ENCODE data around the gene CEBPG.

CEBPG gene

DNA sequence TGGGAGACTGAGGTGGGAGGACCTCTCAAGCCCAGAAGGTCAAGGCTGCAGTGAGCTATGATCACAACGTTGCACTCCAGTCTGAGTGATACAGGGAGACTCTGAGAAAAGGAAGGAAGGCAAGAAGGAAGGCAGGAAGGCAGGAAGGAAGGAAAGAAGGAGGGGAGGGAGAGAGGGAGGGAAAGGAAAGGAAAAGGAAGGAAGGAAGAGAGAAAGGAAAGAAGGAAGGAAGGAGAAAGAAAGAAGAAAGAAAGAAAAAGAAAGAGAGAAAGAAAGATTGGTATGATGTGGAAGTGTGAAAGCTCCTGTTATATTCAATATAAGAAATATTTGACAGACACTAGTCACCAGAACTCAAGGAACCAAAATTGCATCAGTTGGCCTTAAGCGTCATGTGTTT is 32.5 kb upstream of the CEBPG start:
- Histone ChIP-seq H3K9ac (ENCODE audit: low read depth, low read length) (no peak overlapping the region), H3K36me3 (ENCODE audit: insufficient read depth, low read length) (no peaks in the 10 kb centered on the region), H3K4me1 (ENCODE audit: control insufficient read depth, insufficient read depth, low read length) (no peaks in the 10 kb centered on the region), H3K27me3 (ENCODE audit: control insufficient read depth, insufficient read depth, low read length) (peaks cover 37% of the 10 kb centered on the region), H3K9me3 (replicated peaks; ENCODE audit: low read length) (no peaks in the 10 kb centered on the region), H3K4me3 (ENCODE audit: low read length) (no peak overlapping the region), H3K4me2 (ENCODE audit: low read length) (no peak overlapping the region)

DNA sequence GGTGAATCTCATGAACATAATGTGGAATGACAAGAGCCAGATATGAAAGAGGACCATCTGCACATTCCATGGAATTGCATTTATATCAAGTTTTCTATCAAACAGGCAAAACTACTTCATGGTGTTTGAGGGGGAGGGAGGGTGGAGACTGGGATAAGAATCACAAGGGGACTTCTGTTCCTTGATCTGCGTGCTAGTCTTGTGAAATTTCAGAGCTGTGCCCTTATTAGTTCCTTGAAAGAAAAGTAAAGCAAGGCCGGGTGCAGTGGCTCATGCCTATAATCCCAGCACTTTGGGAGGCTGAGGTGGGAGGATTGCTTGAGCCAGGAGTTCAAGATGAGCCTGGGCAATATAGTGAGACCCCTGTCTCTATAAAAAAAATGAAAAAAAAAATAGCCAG is 30.2 kb upstream of the CEBPG start:
- Histone ChIP-seq H3K36me3 (ENCODE audit: insufficient read depth, low read length) (no peaks in the 10 kb centered on the region), H3K9ac (ENCODE audit: low read depth, low read length) (no peak overlapping the region), H3K4me1 (ENCODE audit: control insufficient read depth, insufficient read depth, low read length) (no peaks in the 10 kb centered on the region), H3K4me2 (ENCODE audit: low read length) (no peak overlapping the region), H3K27me3 (ENCODE audit: control insufficient read depth, insufficient read depth, low read length) (peaks cover 56% of the 10 kb centered on the region), H3K9me3 (replicated peaks; ENCODE audit: low read length) (no peaks in the 10 kb centered on the region), H3K4me3 (ENCODE audit: low read length) (no peak overlapping the region)

DNA sequence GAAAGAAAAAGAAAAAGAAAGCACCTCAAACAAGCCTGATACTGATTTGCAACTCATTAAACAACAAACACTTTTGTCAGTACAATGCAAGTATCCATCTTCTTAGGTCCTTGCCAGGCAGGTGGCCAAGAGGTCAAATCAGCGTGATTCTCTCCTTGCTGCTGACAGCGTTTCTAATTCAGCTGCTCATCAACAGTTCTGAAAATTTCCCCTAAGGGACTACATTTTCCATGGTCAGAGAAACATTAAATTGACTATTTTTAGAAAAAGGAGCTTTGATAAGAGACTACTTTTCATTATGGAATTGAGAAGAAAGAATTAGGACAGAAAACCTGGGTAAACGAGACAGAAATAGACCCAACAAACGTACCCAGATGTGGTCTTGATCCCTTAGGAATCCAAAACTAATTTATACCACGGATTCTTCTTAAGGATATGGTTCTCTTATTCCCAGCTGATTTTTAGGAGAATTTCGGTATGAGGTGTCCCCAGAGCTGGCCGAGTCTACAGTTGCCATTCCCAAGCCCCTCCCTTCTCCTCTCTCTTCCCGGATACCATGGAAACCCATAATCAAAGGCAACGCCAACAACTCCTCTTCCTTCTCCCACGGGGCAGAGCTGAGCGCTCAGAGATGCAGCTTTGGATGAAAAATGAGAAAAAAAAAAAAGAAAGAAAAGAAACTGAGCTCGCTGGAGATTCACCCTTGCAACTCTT is 29.5 kb upstream of the CEBPG start:
- no peak overlapping the region for H3K9ac ChIP-seq (ENCODE audit: low read depth, low read length)
- no peaks in the 10 kb centered on the region for H3K36me3 ChIP-seq (ENCODE audit: insufficient read depth, low read length)
- H3K4me2 ChIP-seq (ENCODE audit: low read length): no peak overlapping the region
- peaks cover 63% of the 10 kb centered on the region for H3K27me3 ChIP-seq (ENCODE audit: control insufficient read depth, insufficient read depth, low read length)
- no peaks in the 10 kb centered on the region for H3K4me1 ChIP-seq (ENCODE audit: control insufficient read depth, insufficient read depth, low read length)
- no peaks in the 10 kb centered on the region for H3K9me3 ChIP-seq (replicated peaks; ENCODE audit: low read length)
- H3K4me3 ChIP-seq (ENCODE audit: low read length): no peak overlapping the region

DNA sequence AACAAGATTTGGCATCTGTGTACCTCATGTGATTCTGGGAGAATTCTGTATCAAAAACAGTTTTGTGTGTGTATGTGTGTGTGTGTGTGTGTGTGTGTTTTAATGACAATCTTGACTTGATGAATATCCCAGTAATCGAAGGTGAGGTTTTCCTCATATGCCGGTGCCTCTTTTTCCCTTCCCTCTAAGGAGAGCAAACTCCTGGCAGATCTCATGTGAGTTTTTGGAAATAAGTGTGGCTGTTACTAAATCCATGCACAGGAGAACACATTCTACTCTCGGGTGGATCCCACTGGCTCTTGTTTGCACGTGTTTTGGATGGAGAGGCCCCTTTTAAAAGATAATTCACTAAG is 29.0 kb upstream of the CEBPG start:
- H3K4me1 ChIP-seq (ENCODE audit: control insufficient read depth, insufficient read depth, low read length): no peaks in the 10 kb centered on the region
- H3K36me3 ChIP-seq (ENCODE audit: insufficient read depth, low read length): no peaks in the 10 kb centered on the region
- H3K9me3 ChIP-seq (replicated peaks; ENCODE audit: low read length): no peaks in the 10 kb centered on the region
- H3K4me3 ChIP-seq (ENCODE audit: low read length): no peak overlapping the region
- H3K27me3 ChIP-seq (ENCODE audit: control insufficient read depth, insufficient read depth, low read length): peaks cover 68% of the 10 kb centered on the region
- no peak overlapping the region for H3K4me2 ChIP-seq (ENCODE audit: low read length)
- H3K9ac ChIP-seq (ENCODE audit: low read depth, low read length): no peak overlapping the region

DNA sequence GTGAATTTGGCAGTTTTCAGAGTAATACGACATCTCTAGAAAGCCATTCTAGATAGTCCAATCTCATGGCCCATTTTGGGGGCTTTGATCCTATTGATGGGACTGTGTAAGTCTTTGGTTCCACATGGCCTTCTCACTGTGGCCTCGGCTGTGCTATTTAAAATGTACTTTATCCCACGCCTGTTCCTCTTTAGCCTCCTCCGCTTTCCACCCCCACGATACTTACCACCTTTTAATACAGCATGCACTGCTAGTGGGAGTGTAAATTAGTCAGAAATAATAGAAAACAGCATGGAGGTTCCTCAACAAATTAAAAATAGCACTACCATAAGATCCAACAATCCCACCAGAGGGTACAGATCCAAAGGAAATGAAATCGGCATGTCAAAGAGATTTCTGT is 28.3 kb upstream of the CEBPG start:
- no peaks in the 10 kb centered on the region for H3K4me1 ChIP-seq (ENCODE audit: control insufficient read depth, insufficient read depth, low read length)

DNA sequence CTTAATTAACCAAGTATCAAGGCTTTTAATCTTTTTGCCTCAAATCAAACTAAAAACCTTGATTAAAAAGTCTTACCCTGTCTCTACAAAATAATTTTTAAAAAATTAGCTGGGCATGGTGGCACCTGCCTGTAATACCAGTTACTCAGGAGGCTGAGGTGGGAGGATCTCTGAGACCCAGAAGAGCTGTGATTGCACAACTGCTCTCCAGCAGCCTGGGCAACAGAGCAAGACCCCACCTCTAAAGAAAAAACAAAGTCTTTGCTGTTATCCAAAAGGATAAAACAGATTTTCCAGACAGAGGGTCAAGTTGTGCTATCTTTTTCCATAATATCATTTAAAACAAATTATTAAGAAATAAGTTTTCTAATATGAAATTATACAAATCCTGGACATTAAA is 26.8 kb upstream of the CEBPG start:
- Histone ChIP-seq H3K36me3 (ENCODE audit: insufficient read depth, low read length) (no peaks in the 10 kb centered on the region), H3K27me3 (ENCODE audit: control insufficient read depth, insufficient read depth, low read length) (peaks cover 89% of the 10 kb centered on the region), H3K4me1 (ENCODE audit: control insufficient read depth, insufficient read depth, low read length) (peaks cover 4% of the 10 kb centered on the region)

More for the DNA sequence above, 28.3 kb upstream of the CEBPG start:
- no peak overlapping the region for H3K4me3 ChIP-seq (ENCODE audit: low read length)
- H3K27me3 ChIP-seq (ENCODE audit: control insufficient read depth, insufficient read depth, low read length): peaks cover 75% of the 10 kb centered on the region
- no peak overlapping the region for H3K4me2 ChIP-seq (ENCODE audit: low read length)
- H3K9me3 ChIP-seq (replicated peaks; ENCODE audit: low read length): no peaks in the 10 kb centered on the region
- H3K36me3 ChIP-seq (ENCODE audit: insufficient read depth, low read length): no peaks in the 10 kb centered on the region
- H3K9ac ChIP-seq (ENCODE audit: low read depth, low read length): no peak overlapping the region

DNA sequence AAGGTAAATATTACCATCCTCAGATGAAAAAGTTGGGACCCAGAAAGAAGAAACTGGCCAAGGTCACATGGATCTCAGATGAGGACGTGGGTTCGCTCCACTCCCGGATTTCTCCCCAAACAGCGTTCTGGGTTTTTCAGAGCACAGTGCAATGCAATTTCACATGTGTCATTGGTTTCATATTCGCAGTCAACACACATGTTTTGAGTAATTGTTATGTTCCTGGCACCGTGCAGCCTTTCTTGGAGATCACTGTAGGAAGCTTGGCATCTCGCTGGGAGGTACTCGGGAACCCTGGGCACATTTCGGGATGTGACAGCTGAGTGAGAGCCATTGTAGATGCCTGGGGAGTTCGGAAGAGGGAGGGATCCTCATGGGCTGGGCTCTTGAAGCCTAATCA is 26.2 kb upstream of the CEBPG start:
- Histone ChIP-seq H3K4me1 (ENCODE audit: control insufficient read depth, insufficient read depth, low read length) (peaks cover 4% of the 10 kb centered on the region), H3K27me3 (ENCODE audit: control insufficient read depth, insufficient read depth, low read length) (peaks cover 87% of the 10 kb centered on the region), H3K36me3 (ENCODE audit: insufficient read depth, low read length) (no peaks in the 10 kb centered on the region), H3K9ac (ENCODE audit: low read depth, low read length) (no peak overlapping the region), H3K4me3 (ENCODE audit: low read length) (no peak overlapping the region), H3K9me3 (replicated peaks; ENCODE audit: low read length) (no peaks in the 10 kb centered on the region), H3K4me2 (ENCODE audit: low read length) (no peak overlapping the region)

More for the DNA sequence above, 26.8 kb upstream of the CEBPG start:
- Histone ChIP-seq H3K9me3 (replicated peaks; ENCODE audit: low read length) (no peaks in the 10 kb centered on the region), H3K4me3 (ENCODE audit: low read length) (no peak overlapping the region), H3K9ac (ENCODE audit: low read depth, low read length) (no peak overlapping the region), H3K4me2 (ENCODE audit: low read length) (no peak overlapping the region)

DNA sequence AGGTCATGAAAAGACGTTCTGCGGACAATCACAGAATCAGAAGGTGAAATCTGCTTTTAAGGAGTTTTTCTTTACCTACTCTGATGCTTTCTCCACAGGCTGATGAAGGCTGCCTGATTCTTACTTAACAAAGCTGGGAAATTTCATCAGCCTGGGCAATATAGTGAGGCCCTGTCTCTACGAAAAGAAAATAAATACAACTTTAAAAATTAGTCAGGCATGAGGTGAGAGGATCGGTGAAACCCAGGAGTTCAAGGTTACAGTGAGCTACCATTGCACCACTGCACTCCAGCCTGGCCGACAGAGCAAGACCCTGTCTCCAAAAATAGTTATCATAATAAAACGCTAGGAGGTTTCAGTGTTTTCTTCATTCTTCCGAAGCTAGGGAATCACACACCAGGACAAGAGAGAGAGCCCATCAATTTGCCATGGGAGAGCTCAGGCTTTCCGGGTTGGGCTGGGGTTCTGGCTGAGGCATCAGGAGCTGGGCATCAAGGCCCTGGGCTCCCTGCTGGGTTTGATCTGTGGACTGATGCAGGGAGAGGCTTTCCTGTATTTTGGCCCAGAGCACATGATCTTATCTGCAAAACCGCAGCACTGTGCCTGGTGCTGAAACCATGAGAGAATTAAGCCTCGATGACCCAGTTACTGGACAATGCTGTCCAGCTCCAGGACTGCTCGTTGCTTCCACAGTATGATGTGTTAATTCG is 25.1 kb upstream of the CEBPG start:
- H3K4me3 ChIP-seq (ENCODE audit: low read length): no peak overlapping the region
- H3K36me3 ChIP-seq (ENCODE audit: insufficient read depth, low read length): no peaks in the 10 kb centered on the region
- no peaks in the 10 kb centered on the region for H3K9me3 ChIP-seq (replicated peaks; ENCODE audit: low read length)
- H3K27me3 ChIP-seq (ENCODE audit: control insufficient read depth, insufficient read depth, low read length): peaks cover 76% of the 10 kb centered on the region
- no peak overlapping the region for H3K9ac ChIP-seq (ENCODE audit: low read depth, low read length)
- peaks cover 4% of the 10 kb centered on the region for H3K4me1 ChIP-seq (ENCODE audit: control insufficient read depth, insufficient read depth, low read length)
- no peak overlapping the region for H3K4me2 ChIP-seq (ENCODE audit: low read length)

DNA sequence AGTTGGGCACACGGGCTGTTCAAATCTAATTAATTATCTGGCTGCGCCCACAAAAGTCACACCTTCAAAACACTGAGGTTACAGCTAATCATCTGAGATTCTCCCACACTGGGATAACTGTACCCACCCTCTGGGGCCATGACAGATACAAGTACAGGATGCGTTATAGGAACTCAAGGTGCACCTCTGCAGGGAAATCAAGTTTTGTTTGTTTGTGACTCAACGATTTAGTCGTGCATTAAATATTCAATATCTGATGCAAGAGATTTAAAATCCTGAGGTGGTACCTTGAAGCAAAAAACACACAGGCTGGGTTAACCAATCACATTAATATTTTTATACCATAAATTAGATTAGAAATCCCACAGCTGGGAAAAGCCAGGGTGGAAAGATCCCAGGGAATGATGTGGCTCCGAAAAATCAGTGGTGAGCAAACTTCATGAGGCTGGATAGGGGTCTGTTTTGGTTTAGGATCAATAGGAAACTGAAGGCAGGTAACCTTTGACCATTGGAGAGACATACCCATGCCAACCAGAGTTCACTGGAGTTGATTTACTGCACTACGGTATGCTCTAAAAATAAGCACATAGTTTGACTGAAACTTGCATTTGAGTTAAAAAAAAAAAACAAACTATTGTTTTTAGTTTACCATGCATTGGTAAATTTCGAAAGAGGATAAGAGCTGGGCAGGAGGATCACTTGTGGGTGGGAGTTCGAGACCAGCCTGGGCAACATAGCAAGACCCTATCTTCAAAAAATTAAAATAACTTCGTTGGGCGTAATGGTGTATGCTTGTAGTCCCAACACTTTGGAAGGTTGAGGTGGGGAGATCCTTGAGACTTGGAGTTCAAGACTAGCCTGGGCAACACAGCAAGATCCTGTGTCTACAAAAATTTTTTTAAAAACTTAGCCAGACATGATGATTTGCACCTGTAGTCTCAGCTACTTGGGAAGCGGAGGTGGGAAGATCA is 23.9 kb upstream of the CEBPG start:
- Histone ChIP-seq H3K36me3 (ENCODE audit: insufficient read depth, low read length) (no peaks in the 10 kb centered on the region), H3K9me3 (replicated peaks; ENCODE audit: low read length) (no peaks in the 10 kb centered on the region), H3K9ac (ENCODE audit: low read depth, low read length) (no peak overlapping the region), H3K4me1 (ENCODE audit: control insufficient read depth, insufficient read depth, low read length) (peaks cover 4% of the 10 kb centered on the region), H3K27me3 (ENCODE audit: control insufficient read depth, insufficient read depth, low read length) (peaks cover 64% of the 10 kb centered on the region), H3K4me2 (ENCODE audit: low read length) (no peak overlapping the region), H3K4me3 (ENCODE audit: low read length) (no peak overlapping the region)

DNA sequence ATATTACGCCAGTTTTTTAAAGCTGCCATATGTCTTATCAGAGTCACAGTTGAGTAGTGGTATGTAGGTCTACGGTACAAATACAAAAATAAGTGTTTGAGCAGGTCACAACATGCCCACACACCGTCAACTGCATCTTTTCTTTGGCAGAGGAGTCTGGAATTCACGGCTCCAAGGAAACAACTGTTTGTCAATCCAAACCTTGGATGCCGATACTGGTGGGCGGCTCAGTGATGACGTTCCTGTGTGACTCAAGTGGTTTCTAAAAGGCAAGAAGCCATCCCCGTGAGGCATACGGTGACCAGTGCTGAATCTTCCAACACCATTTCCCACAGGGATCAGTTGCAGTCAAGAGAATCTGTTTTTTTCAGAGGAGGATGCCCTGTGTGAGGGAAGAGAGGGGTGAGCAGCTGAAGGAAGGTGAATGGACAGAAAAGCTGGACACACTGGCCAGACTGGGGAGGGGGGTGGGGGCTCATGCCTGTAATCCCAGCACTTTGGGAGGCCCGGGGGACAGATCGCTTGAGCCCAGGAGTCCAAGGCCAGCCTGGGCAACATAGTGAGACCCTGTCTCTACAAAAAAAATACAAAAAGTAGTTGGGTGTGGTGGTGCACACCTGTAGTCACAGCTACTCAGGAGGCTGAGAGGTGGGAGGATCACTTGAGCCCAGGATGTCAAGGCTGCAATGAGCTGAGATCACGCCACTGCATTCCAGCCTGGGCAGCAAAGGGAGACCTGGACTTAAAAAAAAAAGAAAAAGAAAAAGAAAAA is 22.8 kb upstream of the CEBPG start:
- Histone ChIP-seq H3K27me3 (ENCODE audit: control insufficient read depth, insufficient read depth, low read length) (peaks cover 54% of the 10 kb centered on the region), H3K9ac (ENCODE audit: low read depth, low read length) (no peak overlapping the region), H3K36me3 (ENCODE audit: insufficient read depth, low read length) (no peaks in the 10 kb centered on the region), H3K4me1 (ENCODE audit: control insufficient read depth, insufficient read depth, low read length) (peaks cover 4% of the 10 kb centered on the region), H3K4me2 (ENCODE audit: low read length) (peak overlapping the region; percentile 4), H3K4me3 (ENCODE audit: low read length) (no peak overlapping the region), H3K9me3 (replicated peaks; ENCODE audit: low read length) (no peaks in the 10 kb centered on the region)

DNA sequence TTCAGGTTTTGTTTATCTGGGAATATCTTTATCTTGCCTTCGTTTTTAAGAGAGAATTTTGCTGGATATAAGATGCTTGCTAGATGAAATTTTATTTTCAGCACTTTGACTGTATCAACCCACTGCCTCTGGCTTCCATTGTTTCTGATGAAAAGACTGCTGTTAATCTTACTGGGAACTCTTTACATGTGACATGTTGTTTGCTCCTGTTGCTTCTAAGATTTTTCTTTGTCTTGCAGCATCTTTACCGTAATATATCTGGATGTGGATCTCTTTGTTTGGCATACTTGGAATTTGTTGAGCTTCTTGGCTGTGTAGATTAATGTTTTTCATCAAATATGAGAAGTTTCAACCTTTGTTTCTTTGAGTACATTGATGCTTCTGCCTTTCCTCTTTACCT is 18.0 kb upstream of the CEBPG start:
- Histone ChIP-seq H3K27me3 (ENCODE audit: control insufficient read depth, insufficient read depth, low read length) (peaks cover 23% of the 10 kb centered on the region), H3K4me3 (ENCODE audit: low read length) (no peak overlapping the region), H3K9ac (ENCODE audit: low read depth, low read length) (no peak overlapping the region), H3K36me3 (ENCODE audit: insufficient read depth, low read length) (no peaks in the 10 kb centered on the region), H3K9me3 (replicated peaks; ENCODE audit: low read length) (no peaks in the 10 kb centered on the region), H3K4me2 (ENCODE audit: low read length) (no peak overlapping the region), H3K4me1 (ENCODE audit: control insufficient read depth, insufficient read depth, low read length) (peaks cover 4% of the 10 kb centered on the region)

Data from skeletal muscle satellite cell (primary cell).